ENCODE data around the gene BCORL1.

The BCORL1 gene

DNA sequence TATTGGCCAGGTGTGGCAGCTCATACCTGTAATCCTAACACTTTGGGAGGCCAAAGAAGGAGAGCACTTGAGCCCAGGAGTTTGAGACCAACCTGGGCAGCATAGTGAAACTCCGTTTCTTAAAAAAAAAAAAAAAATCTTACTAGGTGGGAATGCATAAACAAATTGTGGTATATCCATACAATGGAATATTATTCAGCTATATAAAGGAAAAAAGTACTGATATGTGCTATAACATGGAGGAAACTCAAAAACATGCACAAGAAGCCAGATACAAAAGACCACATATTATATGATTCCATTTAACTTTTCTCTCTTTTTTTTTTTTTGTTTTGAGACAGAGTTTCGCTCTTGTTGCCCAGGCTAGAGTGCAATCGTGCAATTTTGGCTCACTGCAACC is 13.5 kb upstream of the BCORL1 start:
- no peak for DNase-seq

DNA sequence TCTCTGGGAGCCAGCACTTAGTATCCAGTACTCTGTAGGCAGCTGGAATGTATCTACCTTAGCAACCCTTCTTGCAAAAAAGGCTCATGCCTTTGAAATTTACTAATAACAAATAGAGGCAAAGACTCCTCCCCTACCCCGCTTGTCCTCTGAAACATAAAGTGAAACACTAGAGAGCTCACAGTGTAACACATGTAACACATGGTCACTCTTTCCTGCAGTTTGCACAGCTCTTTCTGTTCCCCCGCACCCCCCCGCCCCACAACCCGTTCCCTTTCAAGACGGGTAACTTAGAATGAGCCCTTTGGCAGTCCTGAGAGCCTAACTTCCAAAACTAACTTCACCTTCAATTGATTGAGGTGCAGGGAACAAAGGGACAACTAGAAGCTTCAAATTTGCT is 6.0 kb upstream of the BCORL1 start:
- DNase-seq: no peak

DNA sequence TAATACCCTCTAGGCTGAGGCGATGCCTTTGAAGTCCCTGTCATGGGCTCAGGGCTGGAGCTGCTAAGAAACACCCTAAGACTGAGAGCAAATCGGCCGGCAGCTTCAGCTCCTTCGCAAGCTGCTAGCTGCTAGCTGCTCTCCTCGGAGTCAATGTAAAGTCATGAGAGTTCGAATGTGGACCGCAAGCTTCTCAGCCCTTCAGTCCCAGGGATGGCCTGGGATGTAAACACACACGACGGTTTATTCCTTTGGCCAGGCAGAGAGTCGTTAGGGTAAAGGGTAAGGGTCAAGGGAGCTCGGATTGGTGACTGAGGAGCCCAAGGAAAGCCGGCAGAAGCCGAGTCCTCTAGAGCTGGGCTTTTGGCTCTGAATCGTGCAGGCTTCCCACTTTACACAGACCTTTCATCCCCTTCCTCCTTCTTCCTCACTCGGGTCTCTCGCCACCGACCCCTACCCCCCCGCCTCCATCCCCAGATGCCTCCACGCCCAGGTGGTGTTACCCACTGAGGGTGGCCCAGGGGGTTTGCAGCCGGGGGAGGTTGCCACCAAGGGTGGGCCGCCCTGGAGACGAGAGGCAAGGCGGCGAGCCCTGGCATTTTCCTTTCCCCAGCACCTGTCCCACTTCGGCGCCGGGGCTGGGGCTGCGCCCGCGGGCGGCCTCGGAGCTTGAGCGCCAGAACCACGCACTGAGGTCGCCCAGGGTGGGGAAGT is 3.1 kb upstream of the BCORL1 start:
- no peak for DNase-seq

DNA sequence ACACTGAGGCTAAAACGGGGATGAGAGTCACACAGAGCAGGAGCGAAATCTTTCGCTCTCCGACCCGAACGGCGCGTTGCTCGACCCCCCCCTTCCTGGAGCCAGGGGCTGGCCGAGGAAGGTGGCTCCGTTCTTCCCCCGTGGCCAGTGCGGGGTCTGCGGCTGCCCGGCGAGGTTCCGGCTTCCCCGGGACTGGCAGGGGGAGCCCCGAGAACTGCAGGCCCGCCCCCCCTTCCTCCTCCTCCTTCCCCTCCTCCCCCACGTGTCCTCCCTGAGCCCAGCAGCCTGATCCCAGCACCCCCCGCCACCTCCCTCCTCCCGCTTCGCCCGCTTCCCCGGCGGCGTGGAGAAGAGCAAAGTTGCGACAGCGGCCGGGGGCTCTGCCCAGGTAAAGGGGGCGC is 2.4 kb upstream of the BCORL1 start:
- DNase-seq: no peak

DNA sequence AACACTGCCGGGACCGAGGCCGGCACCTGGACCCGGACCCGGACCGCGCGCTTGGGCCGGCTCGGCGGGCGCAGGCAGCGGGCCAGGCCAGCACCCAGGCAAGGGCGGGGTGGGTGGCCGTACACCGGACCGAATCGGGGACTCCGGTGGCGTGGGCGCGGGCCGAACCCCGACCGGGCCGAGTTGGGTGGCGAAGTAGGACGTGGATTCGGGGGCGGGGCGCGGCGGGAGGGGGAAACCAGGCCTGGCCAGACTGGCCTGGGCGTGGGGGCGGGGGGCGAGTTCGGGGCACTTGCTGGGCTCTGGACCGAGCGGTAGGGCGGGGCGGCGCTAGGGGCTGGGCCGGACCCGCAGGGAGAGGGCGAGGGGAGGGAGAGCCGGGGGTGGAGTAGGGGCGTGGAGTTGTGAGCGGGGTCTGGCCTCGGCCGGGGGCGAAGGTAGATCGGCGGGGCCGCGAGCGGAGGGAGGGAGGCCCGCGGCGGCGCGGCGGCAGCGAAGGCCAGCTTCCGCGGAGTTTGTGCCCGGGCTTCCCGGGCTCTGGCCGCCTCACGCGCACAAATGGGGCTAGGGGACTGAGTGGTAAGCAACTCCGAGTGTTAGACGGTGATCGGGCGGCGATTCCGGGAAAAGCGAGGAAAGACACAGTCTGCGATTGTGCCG is 1.8 kb upstream of the BCORL1 start:
- no peak for DNase-seq

- no peak for DNase-seq
These were observed 1.3 kb upstream of the BCORL1 start for GRCh38 chrX:129981200-129981553.

GRCh38 chrX:129981752-129982299 is 609 bp upstream of the BCORL1 start:
- DNase-seq: no peak

GRCh38 chrX:129983575-129984110 is 1.2 kb downstream of the BCORL1 start:
- DNase-seq: no peak

- DNase-seq: no peak
These were observed 1.9 kb downstream of the BCORL1 start for GRCh38 chrX:129984111-129984958.

DNA sequence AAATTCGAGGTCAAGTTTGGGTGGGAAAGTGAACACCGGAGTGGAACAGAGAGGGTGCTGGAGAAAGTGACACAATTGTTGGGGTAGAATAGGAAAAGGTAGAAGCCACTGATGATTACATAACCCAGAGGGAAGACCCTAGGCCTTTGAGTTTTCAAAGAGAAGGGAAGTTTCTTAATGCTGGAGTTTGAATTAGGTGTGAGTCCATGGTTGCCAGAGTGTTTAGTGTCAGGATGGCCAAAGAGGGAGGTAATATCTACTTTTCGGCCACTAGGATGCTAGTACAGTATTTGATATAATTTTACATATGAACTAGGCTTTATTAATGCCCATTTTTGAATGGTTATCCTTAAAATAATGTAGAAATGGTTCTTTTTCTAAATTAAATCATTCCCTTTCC is 5.4 kb downstream of the BCORL1 start:
- no peak for DNase-seq

DNA sequence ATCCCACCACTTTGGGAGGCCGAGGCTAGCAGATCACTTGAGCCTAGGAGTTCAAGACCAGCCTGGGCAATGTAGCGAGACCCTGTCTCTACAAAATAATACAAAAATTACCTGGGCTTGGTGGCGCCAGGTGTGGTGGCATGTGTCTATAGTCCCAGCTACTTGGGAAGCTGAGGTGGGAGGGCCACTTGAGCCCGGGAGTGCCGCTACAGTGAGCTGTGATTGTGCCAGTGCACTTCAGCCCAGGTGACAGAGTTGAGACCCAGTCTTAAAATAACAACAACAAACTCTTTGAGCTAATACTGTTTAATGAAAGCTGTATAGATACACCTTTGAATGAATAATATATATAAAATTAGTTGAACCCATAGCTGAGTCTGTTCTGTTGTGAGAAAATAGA is 9.7 kb downstream of the BCORL1 start:
- no peak for DNase-seq

- DNase-seq: peak; percentile 68
These were observed 13.7 kb downstream of the BCORL1 start for GRCh38 chrX:129996120-129996519.

GRCh38 chrX:129997086-129997485 is 14.7 kb downstream of the BCORL1 start:
- no peak for DNase-seq

DNA sequence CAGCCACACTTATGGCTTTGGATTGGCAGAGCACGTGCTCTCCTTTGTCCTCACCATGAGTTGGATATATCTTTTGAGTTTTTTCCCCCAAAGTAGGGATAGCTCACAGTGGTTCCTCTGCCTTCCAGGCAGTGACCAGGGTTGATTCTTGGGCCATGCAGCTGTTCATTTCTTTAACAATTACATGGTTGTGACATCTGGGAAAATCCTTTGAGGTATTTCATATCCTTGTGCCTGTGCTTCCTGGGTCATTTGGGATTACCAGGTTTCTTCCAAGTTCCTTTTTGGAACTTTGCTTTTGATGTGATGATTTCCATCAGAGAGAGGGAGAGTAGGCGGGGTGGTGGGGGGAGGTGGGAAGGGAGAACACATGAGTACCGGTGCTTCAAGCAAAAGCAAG is 15.6 kb downstream of the BCORL1 start:
- no peak for DNase-seq

GRCh38 chrX:130001893-130002292 is 19.5 kb downstream of the BCORL1 start:
- no peak for DNase-seq

GRCh38 chrX:130002541-130002940 is 20.1 kb downstream of the BCORL1 start:
- DNase-seq: no peak

- no peak for DNase-seq
These were observed 22.8 kb downstream of the BCORL1 start for GRCh38 chrX:130005089-130005807.

DNA sequence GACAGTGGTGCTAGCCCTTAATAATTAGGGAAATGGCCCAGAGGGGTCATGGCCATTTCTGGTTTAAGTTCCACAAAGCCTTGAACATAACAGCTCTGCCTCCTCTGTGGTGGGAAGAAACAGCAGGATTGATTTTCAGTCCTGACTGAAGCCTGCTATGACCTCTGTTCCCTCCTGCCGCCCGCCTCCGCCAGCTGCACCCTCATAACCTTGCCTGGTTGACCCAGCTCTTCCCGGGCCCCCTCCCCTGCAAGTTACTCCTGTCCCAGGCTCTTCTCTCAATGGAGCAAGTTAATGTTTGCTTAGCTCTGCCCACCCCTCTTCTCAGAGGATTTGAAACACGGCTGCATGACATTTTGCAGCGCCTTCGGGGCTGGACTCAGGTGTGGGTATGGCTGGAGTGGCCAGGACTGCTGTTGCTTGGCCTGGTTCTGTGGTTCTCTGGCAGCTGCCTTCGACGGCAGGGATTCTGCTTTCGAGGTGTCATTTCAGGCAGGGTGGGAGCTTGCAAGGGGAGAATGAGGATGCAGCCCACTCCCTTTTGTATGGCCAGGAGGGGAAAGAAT is 27.3 kb downstream of the BCORL1 start:
- DNase-seq: no peak

- no peak for DNase-seq
These were observed 30.2 kb downstream of the BCORL1 start for GRCh38 chrX:130012683-130013082.

DNA sequence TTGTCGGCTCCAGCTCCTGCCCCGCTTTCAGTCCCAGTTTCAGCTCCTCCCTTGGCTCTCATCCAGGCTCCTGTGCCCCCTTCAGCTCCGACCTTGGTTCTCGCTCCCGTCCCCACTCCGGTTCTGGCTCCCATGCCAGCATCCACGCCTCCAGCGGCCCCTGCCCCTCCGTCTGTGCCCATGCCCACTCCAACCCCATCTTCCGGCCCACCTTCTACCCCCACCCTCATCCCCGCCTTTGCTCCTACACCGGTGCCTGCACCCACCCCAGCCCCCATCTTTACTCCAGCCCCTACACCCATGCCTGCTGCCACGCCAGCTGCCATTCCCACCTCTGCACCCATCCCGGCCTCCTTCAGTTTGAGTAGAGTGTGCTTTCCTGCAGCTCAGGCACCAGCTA is 31.2 kb downstream of the BCORL1 start:
- DNase-seq: no peak

GRCh38 chrX:130014356-130014755 is 31.9 kb downstream of the BCORL1 start:
- no peak for DNase-seq

DNA sequence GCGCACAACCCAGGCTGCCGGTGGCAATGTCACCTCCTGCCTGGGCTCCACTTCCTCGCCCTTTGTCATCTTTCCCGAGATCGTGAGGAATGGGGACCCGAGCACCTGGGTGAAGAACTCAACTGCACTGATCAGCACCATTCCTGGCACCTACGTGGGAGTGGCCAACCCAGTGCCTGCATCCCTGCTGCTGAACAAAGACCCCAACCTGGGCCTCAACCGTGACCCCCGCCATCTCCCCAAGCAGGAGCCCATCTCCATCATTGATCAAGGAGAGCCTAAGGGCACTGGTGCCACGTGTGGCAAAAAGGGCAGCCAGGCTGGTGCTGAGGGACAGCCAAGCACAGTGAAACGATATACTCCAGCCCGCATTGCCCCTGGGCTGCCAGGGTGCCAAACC is 32.3 kb downstream of the BCORL1 start:
- no peak for DNase-seq

Data from fibroblast of upper back skin (primary cell).